T-helper 1 cell (primary cell): ENCODE data around the gene PRKACA.

Source experiments
- DNase-seq, 5 donors: peaks; one replicate each; pipeline ENCODE4 v3.0.0-alpha.2; 2012 to 2020

Gene PRKACA

DNA sequence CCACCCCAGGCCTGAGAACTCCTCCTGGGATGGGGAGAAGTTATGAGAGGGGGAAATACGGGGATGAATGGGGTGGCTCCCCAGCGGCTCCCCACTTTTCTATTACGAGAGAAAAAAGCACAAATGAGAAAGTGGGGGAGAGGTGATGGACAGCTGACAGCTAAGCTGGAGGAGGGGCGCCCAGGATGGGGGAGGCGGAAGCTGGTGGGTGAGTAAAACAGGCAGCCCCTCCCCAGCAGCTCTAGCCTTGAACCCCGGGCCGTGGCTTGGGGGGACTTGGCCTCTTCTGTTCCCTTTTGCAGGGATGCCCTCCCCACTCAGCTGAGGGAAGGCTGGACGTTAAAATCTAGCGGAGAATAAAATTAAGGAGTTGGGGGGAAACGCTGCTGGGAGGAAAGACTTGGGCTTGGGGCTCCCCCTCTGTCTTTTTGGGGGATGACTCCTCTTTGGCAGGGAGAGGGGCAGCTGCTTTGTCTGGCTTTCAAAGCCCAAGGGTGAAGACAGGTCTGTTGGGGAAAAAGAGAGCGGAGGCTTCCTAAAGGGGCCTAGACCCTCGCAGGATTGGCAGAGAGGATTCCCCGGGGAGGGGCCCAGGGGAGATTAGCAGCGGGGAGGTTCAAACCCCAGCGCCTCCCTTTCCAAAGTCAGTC lies 25.6 kb downstream of the PRKACA start:
- peak in 2 of 5 donors; percentile 19 to 32 for DNase-seq

DNA sequence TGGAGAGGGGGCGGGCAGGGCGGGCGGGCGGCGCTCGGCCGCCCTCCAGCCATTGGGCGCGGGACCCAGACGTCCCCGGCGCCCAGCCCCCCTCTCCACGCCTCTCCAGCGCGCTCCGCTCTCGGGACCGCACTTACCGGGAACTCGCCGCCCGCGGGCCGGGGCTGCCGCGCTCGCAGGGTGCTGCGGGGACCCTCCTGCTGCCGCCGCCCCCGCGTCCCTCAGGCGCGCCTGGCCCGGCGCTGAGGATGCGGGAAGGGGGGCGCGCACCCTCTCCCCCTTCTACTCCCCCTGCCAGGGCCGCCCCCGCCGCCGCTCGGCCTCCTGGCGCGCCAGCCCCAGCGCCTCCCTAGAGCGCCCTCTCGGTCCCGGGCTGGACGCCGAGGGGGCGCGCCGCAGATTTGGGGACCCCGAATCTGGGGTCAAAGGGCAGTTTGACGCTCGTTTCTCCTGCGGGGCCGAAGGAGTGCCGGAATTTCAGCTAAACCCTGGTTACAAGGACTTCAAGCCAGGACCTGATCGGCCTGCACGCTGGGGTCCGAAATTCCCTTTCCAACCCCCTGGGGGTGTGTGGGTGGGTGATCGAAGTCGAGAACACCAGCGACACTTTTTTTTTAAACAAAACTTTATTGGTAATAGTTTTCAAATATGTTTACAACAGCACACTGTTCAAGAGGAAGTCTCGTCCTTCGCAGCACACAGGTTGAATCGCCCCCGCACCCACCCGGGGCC lies 26.3 kb downstream of the PRKACA start:
- DNase-seq: peak in 4 of 5 donors; percentile 21 to 55 (median 47)

DNA sequence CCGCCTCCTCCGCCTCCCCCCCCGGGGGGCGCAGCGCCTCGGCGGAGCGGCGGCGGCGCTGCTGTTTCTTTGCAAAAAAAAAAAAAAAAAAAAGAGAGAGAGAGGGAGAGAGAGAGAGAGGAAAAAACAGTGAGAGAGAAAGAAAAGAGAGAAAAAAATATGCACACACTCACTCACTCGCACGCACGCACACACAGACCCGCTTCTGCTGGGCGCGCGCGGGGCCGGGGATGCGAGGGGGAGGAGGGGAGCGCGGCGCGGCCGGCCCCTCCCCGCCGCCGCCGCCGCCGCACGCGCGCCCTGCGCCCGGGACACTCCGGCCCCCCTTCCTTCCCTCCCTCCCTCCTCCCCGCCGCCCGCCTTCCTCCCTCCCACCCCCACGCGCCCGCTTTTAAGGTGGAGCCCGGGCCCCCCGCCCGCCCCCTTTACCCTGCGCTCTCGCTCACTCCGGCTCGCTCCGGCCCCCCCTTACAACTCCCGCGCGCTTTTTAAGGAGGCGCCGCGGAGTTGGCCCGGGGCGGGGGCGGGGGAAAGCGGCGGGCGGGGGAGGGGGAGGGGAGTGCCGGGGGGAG lies 27.0 kb downstream of the PRKACA start, which contains the start of gene SAMD1:
Gene SAMD1 (minus strand): TSS at position 243 of the 572 bp plus-strand sequence.
- peak; percentile 79 to 86 (median 83) for DNase-seq

DNA sequence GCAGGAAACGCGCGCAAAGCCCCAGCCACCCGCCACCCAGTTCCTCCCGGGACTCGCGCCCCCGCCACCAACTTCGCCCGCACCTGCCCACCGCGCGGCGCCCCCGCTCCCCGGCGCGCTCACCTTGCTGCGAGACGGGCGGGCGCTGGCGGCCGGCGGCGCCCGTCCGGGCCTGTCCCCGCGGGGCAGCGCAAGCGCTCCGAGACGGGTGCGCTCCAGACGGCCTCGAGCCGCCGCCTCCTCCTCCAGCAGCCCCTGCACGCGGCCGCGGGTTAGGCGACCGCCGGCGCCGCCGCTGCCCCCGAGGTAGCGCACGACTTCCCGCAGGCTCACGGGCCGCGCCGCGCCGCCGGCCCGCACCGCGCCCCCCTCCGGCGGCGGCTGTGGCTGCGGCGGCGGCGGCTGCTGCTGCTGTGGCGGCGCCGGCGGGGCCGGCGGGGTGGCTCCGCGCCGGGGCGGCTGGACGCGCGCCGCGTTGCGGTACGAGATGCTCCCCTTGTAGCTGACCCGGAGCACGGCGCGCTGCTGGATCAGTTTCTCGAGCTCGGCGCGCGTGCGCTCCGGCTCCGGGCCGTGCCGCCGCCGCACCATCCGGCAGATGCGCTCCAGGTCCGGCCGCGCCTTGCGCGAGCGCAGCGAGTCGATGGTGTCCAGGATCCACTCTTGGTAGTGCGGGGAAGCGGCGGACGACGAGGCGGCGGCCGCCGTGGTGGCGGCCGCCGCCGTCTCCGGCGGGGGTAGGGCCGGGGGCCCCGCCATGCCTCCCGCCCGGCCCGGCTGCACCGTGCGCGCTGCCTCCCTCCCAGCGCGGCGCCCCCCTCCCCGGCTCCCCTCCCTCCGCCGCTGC lies 27.7 kb downstream of the PRKACA start:
- DNase-seq: peak in 4 of 5 donors; percentile 23 to 59 (median 48)

DNA sequence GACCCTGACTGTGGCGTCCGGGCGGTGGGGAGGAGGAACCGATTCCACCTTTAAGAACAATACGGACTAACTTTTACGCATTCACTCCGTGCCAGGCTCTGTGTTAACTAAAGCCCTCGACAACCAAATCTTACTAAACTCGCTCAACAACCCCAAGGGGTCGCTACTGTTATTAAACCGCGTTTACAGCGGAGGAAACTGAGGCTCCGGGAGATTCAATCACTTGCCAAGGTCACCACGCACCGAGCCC lies 28.2 kb downstream of the PRKACA start:
- DNase-seq: peak in 1 of 5 donors; percentile 17

DNA sequence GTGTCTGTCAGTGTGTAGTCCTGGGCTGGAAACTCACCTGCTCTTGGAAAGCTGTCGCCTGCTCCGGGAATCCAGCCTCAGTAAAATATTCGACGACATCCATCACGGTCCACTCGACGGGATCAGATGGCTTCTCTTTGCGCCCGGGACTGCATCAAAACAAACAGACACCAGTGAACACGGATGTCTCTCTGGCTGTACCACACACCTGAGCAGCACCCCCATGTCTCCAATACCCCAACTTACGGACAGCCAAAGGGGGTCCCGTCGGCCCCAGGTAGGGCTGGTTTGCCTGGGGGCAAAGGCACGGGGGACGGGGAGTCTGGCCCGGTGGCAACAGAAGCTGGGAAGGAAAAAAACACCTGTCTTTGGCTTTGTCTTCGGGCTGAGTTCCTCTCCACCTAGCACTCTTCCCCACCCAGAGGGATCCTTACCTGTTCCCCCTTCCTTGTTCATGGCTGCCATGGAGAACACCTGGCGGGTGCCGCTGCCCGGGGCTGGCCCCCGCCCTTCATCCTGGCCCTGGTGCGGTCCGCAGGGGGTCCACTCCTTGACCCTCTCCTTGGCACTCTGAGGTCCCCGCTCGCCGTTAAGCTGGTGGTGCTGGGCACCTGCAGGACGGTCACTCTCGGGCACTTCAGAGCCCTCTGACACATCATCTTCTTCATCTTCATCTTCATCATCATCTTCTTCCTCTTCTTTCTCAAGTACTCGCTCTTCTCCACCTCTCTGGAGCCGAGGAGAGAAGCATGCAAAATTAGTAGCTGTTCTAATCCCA lies 28.7 kb downstream of the PRKACA start:
- DNase-seq: no peak

DNA sequence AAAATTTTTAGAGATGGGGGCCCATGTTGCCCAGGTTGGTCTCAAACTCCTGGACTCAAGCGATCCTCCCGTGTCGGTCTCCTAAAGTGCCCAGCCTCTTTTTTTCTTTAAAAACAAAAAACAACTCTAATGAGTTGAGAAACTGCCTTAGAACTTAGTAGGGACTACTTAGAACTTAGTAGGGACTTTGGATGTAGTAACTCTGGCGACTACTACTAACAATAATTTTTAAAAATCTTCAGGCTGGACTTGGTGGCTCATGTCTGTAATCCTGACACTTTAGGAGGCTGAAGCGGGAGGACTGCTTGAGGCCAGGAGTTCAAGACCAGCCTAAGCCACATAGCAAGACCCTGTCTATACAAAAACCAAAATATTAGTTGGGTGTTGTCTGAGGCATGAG lies 31.5 kb downstream of the PRKACA start:
- DNase-seq: no peak

DNA sequence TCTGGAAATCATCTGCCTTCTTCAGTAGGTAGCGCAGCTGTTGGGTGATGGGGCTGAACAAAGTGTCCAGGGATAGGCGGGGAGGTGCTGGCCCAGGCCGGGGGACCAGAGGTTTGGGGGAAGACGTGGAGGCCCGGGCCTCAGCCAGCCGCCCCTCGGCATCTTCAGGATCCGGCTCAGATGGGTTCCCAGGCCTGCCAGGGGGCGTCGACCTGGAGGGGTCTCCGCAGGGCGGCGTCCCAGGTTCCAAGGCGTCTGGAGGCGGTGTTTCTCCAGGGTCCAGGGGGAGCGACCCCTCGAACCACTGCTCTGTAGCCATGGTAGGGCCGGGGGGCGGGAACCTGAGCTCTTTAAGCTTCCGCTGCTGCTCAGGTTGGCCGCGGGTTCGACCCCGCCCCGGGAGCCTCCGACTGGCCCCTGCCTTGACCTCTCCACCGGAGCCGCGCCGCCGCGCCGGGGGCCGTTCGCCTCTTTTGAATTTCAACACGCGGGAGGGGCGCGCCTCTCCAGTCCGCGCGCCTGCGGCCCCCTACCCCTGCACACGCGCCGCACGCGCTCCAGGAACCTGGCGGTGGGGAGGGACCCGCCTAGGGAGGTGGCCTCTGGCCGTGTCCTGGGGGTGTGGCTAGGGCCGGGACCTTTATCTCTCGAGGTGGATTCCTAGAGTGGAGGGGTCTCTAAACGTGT lies 32.1 kb downstream of the PRKACA start, which contains the start of gene C19orf67:
Gene C19orf67 (minus strand): TSS at position 475 of the 687 bp plus-strand sequence. CDS start 156 bp downstream, at position 319.
- DNase-seq: no peak

DNA sequence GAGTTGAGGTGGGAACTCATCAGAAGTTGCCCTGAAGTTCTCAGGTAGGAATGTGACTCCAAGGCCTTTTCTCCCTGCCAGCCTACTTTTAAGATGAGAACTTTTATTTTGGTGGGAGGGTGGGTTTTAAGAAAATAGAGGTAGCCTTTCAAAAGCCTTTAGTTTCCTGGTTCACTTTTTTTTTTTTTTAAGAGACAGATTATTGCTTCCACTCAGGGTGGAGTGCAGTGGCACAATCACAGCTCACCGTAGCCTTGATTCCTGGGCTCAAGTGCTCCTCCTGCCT lies 34.9 kb downstream of the PRKACA start:
- no peak for DNase-seq

DNA sequence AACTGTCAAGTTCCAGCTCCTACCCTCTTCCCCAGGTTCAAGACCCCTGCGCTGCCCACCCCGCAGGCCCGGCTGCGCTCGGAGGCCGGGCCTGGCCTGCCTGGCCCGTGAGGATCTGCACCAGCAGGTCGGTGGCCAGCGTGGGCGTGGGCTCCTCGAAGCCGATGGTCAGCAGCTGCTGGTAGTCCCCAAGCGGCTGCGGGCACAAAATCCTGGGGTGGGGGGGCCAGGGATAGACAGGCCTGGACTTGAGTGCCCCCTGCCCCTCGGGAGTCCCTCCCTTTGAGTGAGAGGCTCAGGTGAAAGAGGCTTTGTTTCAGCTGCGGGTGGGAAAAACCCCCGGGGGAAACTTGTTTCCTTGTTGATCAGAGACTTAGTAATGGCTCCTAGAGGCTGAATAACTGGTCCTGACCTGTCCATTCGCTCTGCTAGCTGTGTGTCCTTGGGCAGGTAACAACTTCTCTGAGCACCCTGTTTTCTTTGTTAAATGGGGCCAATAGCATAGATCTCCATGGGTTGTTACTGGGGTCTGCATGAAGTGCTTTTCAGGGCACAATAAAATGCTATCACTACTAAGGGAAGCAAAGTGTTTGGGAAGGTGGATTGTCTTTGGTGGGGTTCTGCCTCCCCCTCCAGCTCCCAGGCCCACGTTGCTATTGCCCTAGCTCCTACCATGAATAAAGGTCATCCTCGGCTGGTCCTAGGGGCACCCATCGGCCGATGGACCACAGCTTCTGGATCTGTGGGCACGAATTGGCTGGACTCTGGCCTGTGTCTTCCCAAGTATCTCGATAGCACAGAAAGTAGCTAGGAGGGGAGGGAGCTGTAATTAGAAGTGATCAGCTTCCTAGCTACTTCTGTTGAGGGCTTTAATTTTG lies 35.5 kb downstream of the PRKACA start:
- peak in 2 of 5 donors; percentile 22 to 25 for DNase-seq

DNA sequence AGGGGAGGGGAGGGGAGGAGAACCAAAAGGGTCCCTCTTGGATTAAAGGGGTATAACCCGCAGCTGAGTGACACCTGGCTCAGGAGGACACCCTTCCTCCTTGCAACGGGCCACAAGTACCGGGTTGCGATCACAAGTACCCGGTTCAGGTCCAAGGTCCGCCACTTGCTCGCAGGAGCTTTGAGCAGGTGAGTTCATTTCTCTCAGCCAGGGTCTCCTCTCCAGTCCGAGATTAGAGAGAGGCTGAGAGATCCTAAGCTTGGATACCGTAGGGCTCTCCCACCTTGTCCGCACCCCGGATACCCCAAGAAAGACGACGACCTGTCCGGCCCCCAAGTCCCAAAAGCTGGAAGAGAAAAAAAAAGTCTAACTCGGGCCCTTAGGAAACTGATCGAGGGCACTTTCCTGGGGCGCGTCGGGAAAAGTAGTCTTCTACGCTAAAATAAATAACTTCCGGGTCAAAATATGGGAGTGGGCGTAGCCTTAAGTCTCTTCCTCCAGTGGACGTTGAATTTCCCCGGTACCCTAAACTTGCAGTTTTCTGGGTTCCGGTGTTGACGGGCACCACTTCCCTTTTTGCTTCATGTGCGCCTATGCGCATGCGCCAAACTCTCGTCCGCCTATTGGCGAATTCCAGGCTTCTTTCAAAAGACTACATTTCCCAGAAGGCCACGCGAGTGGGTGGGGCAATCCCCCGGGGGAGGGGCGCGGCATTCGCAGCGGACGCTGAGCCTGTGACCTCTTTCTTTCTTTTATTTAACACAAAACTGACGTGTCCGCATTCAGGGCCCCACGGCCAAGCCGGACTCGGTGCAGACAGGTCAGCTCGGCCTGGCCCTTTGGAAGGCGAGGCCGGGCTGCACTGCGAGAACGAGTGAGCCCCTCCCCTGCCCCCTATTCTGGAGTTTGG lies 36.4 kb downstream of the PRKACA start:
- peak; percentile 97 to 100 (median 98) for DNase-seq

DNA sequence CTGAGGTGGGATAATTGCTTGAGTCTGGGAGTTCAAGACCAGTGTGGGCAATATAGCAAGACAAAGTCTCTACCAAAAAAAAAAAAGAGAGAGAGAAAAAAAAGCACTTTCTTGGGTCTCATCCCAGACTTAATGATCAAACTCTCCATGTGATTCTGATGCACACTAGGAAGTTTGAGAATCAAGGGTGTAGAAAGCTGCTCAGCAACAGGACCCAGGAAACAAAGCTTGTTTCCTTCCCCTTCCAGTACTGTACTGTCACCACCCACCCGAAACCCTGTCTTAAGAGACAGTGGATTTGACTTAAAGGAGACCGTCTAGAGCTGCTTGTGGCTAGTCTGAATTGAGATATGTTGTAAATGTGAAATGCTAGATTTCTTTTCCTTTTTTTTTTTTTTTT lies 39.2 kb downstream of the PRKACA start:
- no peak for DNase-seq

DNA sequence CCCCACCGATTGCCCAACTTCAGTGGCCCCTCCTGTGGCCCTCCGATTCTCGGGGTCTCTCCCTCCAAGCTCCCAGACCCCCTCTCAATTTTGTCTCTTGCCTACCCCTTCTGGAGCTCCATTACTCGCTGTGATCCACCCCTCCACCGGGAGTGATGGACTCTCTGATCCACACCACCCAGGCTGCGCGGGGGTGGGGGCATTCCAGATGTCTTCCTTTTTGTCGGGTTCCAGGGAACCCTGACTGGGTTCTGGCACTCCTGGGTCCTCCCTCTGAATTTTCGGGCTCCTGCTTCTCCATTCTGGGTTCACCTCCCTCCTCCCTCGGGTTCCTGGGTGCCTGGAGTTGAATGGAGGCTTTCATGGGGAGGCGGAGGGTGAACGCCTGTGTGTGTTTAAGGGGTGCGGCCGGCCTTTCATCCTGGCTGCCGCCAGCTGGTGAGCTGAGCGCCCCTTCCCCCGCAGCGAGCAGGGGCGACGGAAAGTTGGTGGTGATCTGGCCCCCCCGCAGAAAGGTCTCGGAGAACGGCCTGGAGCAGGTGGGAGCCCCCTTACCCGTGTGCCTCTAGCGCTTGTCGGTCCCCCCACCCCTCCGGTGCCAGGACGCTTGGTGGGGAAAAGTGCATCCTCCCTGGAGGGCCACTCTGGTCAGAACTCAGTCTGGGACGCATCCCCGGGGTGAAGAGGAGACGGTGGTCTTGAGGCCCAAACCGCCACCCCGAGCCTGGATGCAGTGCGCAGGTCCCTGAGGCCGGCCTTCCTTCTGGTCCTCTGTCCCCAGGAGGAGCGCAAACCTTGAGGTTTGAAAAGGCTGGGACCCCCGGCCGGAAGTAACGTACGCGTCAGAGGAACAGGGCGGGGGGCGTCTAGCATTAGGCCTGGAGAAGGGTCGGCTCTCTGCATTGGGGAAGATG lies 43.4 kb downstream of the PRKACA start:
- no peak for DNase-seq

DNA sequence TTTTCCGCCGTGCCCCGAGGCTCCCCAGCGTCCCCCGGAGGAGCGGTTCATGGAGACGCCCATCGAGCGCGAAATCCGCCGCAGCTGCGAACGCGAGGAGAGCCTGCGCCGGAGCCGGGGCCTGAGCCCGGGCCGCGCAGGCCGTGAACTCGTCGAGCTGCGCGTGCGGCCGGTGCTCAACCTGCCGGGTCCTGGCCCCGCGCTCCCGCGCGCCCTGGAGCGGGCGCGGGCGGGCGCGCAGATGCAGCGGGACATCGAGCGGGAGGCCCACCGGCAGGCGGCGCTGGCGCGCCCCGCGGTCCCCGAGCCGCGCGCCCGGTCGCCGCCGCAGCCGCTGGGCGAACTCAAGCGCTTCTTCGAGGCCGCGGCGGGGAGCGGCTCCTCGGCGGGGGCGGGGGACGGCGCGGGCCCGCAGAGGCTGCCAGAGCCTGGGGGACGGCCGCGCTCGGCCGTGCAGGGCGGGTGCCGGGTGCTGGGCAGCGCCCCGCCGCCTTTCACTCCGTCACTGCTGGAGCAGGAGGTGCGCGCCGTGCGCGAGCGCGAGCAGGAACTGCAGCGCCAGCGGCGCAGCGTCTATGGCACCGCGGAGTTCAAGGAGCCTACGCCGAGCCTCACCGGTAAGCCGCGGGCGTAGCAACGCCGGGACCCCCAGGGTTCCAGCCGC lies 44.2 kb downstream of the PRKACA start:
- DNase-seq: peak; percentile 54 to 85 (median 66)

DNA sequence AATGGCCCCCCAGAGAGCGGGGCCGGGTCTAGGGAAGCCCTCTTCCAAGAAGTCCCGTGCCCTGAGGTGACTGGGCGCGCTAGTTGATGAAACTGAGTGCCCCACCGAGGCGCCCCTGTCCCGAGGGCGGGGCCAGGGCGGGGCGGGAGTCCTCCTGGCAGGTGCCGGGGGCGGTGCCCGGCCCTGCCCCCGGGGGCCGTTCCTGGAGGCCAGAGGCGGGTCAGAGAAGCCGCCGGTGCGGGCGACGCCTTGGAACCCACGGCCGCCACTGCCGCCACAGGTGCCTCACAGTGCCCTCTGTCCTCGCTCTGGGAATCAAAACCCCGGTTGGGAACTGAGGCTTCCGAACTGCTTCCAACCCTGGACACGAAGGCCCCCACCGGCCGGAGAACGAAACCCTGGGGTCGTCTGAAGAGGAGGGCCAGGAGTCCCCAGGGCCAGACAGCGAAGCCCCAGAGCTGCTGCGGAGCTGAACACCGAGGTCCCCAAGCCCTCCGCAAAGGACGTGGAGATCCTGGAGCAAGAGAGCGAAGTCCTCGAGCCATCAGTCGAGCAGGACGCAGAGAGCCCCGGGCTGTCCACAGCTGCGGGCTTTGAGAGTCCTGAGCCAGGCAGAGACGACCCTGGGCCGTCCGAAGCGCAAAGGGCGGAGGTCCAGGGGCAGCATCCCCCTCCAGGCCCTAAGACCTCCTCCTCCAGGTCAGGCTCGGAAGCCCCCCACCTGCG lies 44.9 kb downstream of the PRKACA start, which contains the start of gene MISP3:
Gene MISP3 (plus strand): TSS at position 252 of the 726 bp plus-strand sequence. CDS start 524 bp downstream, outside the sequence.
- DNase-seq: peak in 1 of 5 donors; percentile 43

DNA sequence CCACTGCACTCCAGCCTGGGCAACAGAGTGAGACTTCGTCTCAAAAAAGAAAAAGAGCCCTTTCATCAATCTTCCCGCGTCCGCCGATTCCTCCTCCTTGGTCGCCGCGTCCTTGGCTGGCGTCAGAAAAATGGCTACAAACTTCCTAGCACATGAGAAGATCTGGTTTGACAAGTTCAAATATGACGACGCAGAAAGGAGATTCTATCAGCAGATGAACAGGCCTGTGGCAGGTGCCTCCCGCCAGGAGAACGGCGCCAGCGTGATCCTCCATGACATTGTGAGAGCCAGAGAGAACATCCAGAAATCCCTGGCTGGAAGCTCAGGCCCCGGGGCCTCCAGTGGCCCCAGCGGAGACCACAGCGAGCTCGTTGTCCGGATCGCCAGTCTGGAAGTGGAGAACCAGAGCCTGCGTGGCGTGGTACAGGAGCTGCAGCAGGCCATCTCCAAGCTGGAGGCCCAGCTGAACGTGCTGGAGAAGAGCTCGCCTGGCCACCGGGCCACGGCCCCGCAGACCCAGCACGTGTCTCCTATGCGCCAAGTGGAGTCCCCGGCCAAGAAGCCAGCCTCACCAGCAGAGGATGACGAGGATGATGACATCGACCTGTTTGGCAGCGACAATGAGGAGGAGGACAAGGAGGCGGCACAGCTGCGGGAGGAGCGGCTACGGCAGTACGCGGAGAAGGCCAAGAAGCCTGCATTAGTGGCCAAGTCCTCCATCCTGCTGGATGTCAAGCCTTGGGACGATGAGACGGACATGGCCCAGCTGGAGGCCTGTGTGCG lies 47.1 kb downstream of the PRKACA start:
- DNase-seq: no peak
